Pancreas (tissue), 10 donors: ENCODE measurements around the gene RMDN3. TPM values are rescaled to one million over a fixed set of nuclear protein-coding genes. Genes with fewer than 3 reads are reported as not detected.

Source experiments
- ATAC-seq, 4 donors: fragments of 200-7000 bp; cut with Tn5 transposase; one replicate each; pipeline versions ENCODE4 v1.8.0 to v1.9.1; 2020; ENCODE audit warnings: mild to moderate bottlenecking in 4 of 4, moderate library complexity in 4 of 4
- DNase-seq, 6 donors: peaks; one replicate each; pipeline ENCODE4 v3.0.0-alpha.2; 2020
- FAIRE-seq: peaks from 2 replicates; lab custom pipeline; 2012; peaks lifted over from hg19 to GRCh38; lab: Jason Lieb, UNC
- H3K27ac ChIP-seq, 4 donors: fragments of 200-600 bp; sonication (generic); 1 replicate in 3 of 4; 2 replicates in 1 of 4; pipeline versions ENCODE4 v1.5.0 to v1.8.0; 2020
- H3K27me3 ChIP-seq, 4 donors: fragments of 200-600 bp; one replicate each; pipeline ENCODE4 v1.8.0; 2021
- H3K36me3 ChIP-seq, 3 donors: fragments of 200-600 bp; sonication (generic) in 1 of 3; one replicate each; pipeline versions ENCODE4 v1.5.0 to v1.8.0; 2020 to 2021
- H3K4me1 ChIP-seq, 3 donors: fragments of 200-600 bp; one replicate each; pipeline ENCODE4 v1.8.0; 2021
- H3K4me3 ChIP-seq, 4 donors: fragments of 200-600 bp; sonication (generic) in 2 of 4; one replicate each; pipeline versions ENCODE4 v1.5.0 to v1.8.0; 2020 to 2021
- H3K9me3 ChIP-seq, 4 donors: fragments of 200-600 bp; one replicate each; pipeline ENCODE4 v1.8.0; 2021
- CTCF ChIP-seq, 4 donors: fragments of 200-600 bp; sonication (generic) in 3 of 4; IDR thresholded peaks; one replicate each; pipeline versions ENCODE4 v1.5.0 to v1.8.0; 2021; ENCODE audit warnings: antibody characterized with exemption in 4 of 4
- WGBS, 2 donors: extraction: QIAGEN DNeasy Blood & Tissue Kit; methylation state at CpG; one replicate each; pipeline ENCODE4 v1.1.7; 2013; 5-methylcytosine and 5-hydroxymethylcytosine counted together
- intact Hi-C, 3 donors: fragments of 100-400 bp; cut with DNase I; formaldehyde crosslinking; loops; one replicate each; pipeline versions ENCODE4 v1.11.1 to v1.14.2; 2022
- polyA plus RNA-seq, 2 donors: library from polyadenylated mRNA; stranded (reverse); fragments of 200-250 nt; gene quantifications; one replicate each; pipeline ENCODE4 v1.2.3, GENCODE V29; 2013
- total RNA-seq, 6 donors: library from RNA; stranded (reverse); fragmentation: NEBNext Ultra II Directional in 4 of 6; extraction: Animal tissue kit (Norgen Biotek cat#: 25700) in 4 of 6; gene quantifications; one replicate each; pipeline versions ENCODE4 v1.2.1 to v1.2.4, GENCODE V29; 2021 to 2023
- donor health status: healthy with polysubstance abuse.
- donor health status: DM: no; HTN: no; CAD: no; lungs with moderate emphysema.
- donor health status: DM: no; HTN: no; CAD: no.
- donor health status: control.
- donor health status: control.
- donor health status: Bipolar disorder and iron deficiency.
- donor health status: DM: yes; HTN: yes; CAD: no.
- donor health status: DM: no; HTN: no; CAD: no.
- donor health status: DM: no; HTN: no; CAD: no.
- donor health status: DM: yes; HTN: yes; CAD: no.

RMDN3 gene
- total and polyA plus RNA-seq, 8 donors: 11.9 to 21.3 (median 17.2) TPM

GRCh38 chr15:40770147-40770721 lies 15.2 kb upstream of the RMDN3 start:
- ATAC-seq (peak in 2 of 4 donors; percentile 2 to 5), DNase-seq (no peak), FAIRE-seq (no peak)
- Histone ChIP-seq H3K4me3 (no peak overlapping the region), H3K9me3 (no peaks in the 10 kb centered on the region), H3K27ac (peak overlapping the region in 2 of 4 donors; percentile 43 to 51), H3K36me3 (peaks cover 0 to 21% (median 6%) of the 10 kb centered on the region in 3 donors), H3K4me1 (peaks cover 0 to 4% (median under 1%) of the 10 kb centered on the region in 3 donors), H3K27me3 (no peaks in the 10 kb centered on the region)
- no peak for TF ChIP-seq CTCF (IDR thresholded peaks at IDR 0.05)
- intact Hi-C loops: no loop called here
- 88 to 91% methylated on average over 16 to 17 of the region's 17 CpGs for WGBS, 2 donors

GRCh38 chr15:40769274-40770146 lies 14.5 kb upstream of the RMDN3 start, which contains the start of gene C15orf62:
Gene C15orf62, plus strand, starts transcription at chr15:40769980. Its CDS starts 516 bp downstream, at chr15:40770496.
- no peak for TF ChIP-seq CTCF (IDR thresholded peaks at IDR 0.05)
- intact Hi-C loops: no loop called here

GRCh38 chr15:40768521-40769273 lies 13.6 kb upstream of the RMDN3 start:
- no peak for ATAC-seq
- Histone ChIP-seq H3K9me3 (no peaks in the 10 kb centered on the region), H3K36me3 (peaks cover 0 to 6% (median 0%) of the 10 kb centered on the region in 3 donors), H3K27me3 (no peaks in the 10 kb centered on the region), H3K27ac (peak overlapping the region in 2 of 4 donors; percentile 43 to 51), H3K4me3 (no peak overlapping the region), H3K4me1 (peaks cover 3 to 13% (median 9%) of the 10 kb centered on the region in 3 donors)
- no peak for TF ChIP-seq CTCF (IDR thresholded peaks at IDR 0.05)
- intact Hi-C loops: no loop called here
- WGBS, 2 donors: 85% methylated on average over 20 to 21 of the region's 21 CpGs
- FAIRE-seq: no peak
- DNase-seq: no peak

More at GRCh38 chr15:40769274-40770146, 14.5 kb upstream of the RMDN3 start, which contains the start of gene C15orf62:
- Histone ChIP-seq H3K36me3 (peaks cover 0 to 14% (median under 1%) of the 10 kb centered on the region in 3 donors), H3K4me3 (no peak within 1 kb of the TSS), H3K9me3 (no peaks in the 10 kb centered on the region), H3K27ac (peak within 1 kb of the TSS; percentile 22 to 51 (median 38)), H3K27me3 (no peaks in the 10 kb centered on the region), H3K4me1 (peaks cover 3 to 12% (median 8%) of the 10 kb centered on the region in 3 donors)
- 69 to 70% methylated on average over 27 to 28 of the region's 28 CpGs for WGBS, 2 donors
- DNase-seq (peak in 3 of 6 donors; percentile 34 to 57 (median 37)), ATAC-seq (peak; percentile 27 to 52 (median 48)), FAIRE-seq (no peak)

GRCh38 chr15:40767838-40768500 lies 12.9 kb upstream of the RMDN3 start:
- FAIRE-seq: no peak

More at GRCh38 chr15:40767838-40768500, 12.9 kb upstream of the RMDN3 start:
- no peaks in the 10 kb centered on the region for H3K9me3 ChIP-seq
- no peak overlapping the region for H3K4me3 ChIP-seq
- no peak for ATAC-seq
- peaks cover 5 to 13% (median 9%) of the 10 kb centered on the region in 3 donors for H3K4me1 ChIP-seq
- DNase-seq: no peak
- intact Hi-C loops: no loop called here
- H3K36me3 ChIP-seq: no peaks in the 10 kb centered on the region
- H3K27ac ChIP-seq: no peak overlapping the region
- 88 to 91% methylated on average over 28 to 29 of the region's 29 CpGs for WGBS, 2 donors
- no peaks in the 10 kb centered on the region for H3K27me3 ChIP-seq
- TF ChIP-seq CTCF (IDR thresholded peaks at IDR 0.05): no peak
